ENCODE measurements around the gene ZNF473.

DNA sequence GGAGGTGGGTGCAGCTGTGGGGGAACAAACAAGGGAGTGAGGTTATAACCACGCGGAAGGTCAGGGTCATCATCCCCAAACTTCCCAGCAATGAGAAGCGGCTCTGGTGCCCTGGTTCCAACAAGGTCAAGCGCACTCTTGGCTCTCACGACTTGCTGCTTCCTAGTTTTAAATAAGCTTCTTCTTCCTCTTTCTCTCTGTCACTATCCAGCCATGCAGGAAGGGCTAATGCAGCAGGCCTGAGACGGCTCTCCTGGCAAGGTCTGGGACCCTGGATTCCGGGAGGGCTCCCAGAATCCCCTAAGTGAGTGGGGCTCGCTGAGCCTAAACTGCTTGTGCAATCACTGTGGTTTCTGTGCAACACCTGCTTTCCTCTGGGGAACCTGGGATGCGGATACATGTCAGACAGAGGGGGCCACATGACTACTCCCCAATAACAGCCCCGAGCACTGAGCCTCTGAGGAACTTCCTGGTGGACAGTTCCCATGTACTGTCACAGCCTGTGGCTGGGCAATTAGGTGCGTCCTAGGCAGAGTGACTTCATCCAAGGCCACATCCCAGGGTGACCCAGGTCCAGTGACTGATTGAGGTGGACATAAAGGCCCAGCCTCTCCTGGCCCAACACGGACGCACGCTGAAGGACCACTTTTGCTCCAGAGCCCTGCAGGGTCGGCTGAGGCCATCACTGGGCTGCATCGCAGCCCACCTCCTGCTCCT lies 24.8 kb upstream of the ZNF473 start:
- TF ChIP-seq YY1 (IDR thresholded peaks at IDR 0.05; ENCODE audit: insufficient read depth, insufficient read length) = no peak
- no peak for TF ChIP-seq ZNF274 (IDR thresholded peaks at IDR 0.05; ENCODE audit: low read depth, low read length)
- no peak for TF ChIP-seq SUZ12 (IDR thresholded peaks at IDR 0.05; ENCODE audit: extremely low read depth, insufficient read depth, insufficient read length)

Data from NT2/D1 (cell line).